PC-9 (cell line): ENCODE measurements around the gene OSCP1.

ENCODE experiments used
- CTCF ChIP-seq: fragments of 200-600 bp; sonication (generic); conservative IDR thresholded peaks from 2 replicates; pipeline ENCODE4 v1.6.1; 2017; ENCODE audit warnings: mixed run types, antibody characterized with exemption, mild to moderate bottlenecking, moderate library complexity
- EZH2 ChIP-seq: fragments of 200-600 bp; sonication (generic); IDR thresholded peaks from 2 replicates; pipeline ENCODE4 v1.8.0; 2017; ENCODE audit warnings: antibody characterized with exemption, low read depth

DNA sequence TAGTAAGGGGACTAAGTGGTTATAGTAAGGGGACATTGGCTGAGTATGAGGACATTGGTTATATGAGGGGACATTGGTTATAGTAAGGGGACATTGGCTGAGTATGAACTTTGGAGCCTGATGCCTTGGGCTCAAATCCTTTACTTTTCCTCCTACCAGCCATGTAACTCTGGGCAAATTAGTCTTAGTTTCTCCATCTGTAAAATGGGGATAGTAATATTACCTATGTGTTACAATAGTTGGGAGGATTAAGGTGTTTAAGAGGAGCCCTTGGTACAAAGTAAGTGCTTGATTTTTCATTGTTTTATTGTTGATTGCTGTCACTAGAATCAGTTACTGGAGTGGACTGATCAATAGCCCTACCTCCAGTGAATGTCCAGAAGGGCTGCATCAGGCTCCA lies 2.8 kb downstream of the OSCP1 start:
- TF ChIP-seq CTCF (no peak), EZH2 (no peak)
